ENCODE measurements around the gene ASIC4. TPM values are rescaled to one million over a fixed set of nuclear protein-coding genes. Genes with fewer than 3 reads are reported as not detected.

Gene ASIC4
- total RNA-seq, 1 experiment from 2014 or later, result not detected

DNA sequence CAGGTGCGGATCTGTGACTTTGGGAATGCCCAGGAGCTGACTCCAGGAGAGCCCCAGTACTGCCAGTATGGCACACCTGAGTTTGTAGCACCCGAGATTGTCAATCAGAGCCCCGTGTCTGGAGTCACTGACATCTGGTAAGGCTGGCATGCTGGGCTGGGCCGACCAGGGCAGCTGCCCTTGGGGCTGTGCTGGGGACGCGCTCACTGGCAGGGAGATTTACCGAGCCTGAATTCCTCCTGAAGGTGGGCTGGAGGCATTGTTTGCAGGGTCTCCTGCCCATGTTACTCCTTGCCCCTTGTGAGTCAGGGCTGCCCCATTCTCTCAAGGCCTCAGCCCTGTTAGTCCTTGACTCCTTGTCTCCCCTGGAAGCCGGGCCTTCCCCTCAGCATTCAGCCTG is 34.3 kb upstream of the ASIC4 start:
- no peak for DNase-seq (ENCODE audit: low read depth)

DNA sequence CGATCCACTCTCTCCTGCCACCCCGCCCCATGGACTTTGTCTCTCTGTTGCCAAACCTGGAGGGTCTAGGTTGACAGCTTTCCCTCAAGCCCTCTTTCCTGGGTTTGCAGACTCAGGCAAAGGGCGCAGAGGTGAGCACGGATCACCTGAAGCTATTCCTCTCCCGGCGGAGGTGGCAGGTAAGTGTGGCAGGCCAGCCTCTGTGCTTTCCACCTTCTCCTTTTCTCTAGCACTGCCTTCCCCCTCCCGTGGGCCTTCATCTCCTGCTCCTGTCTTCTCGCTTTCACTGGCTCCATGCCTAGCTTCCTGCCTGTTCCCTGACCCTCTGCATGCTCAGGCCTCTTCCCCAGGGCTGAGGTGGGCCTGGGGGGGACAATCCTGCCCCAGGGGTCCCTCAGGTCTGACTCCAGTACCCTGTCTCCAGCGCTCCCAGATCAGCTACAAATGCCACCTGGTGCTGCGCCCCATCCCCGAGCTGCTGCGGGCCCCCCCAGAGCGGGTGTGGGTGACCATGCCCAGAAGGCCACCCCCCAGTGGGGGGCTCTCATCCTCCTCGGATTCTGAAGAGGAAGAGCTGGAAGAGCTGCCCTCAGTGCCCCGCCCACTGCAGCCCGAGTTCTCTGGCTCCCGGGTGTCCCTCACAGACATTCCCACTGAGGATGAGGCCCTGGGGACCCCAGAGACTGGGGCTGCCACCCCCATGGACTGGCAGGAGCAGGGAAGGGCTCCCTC is 31.4 kb upstream of the ASIC4 start:
- DNase-seq (ENCODE audit: low read depth), result no peak

DNA sequence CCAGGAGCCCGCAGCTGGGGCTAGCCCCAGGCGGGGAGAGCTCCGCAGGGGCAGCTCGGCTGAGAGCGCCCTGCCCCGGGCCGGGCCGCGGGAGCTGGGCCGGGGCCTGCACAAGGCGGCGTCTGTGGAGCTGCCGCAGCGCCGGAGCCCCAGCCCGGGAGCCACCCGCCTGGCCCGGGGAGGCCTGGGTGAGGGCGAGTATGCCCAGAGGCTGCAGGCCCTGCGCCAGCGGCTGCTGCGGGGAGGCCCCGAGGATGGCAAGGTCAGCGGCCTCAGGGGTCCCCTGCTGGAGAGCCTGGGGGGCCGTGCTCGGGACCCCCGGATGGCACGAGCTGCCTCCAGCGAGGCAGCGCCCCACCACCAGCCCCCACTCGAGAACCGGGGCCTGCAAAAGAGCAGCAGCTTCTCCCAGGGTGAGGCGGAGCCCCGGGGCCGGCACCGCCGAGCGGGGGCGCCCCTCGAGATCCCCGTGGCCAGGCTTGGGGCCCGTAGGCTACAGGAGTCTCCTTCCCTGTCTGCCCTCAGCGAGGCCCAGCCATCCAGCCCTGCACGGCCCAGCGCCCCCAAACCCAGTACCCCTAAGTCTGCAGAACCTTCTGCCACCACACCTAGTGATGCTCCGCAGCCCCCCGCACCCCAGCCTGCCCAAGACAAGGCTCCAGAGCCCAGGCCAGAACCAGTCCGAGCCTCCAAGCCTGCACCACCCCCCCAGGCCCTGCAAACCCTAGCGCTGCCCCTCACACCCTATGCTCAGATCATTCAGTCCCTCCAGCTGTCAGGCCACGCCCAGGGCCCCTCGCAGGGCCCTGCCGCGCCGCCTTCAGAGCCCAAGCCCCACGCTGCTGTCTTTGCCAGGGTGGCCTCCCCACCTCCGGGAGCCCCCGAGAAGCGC is 30.6 kb upstream of the ASIC4 start:
- DNase-seq (ENCODE audit: low read depth), result no peak

DNA sequence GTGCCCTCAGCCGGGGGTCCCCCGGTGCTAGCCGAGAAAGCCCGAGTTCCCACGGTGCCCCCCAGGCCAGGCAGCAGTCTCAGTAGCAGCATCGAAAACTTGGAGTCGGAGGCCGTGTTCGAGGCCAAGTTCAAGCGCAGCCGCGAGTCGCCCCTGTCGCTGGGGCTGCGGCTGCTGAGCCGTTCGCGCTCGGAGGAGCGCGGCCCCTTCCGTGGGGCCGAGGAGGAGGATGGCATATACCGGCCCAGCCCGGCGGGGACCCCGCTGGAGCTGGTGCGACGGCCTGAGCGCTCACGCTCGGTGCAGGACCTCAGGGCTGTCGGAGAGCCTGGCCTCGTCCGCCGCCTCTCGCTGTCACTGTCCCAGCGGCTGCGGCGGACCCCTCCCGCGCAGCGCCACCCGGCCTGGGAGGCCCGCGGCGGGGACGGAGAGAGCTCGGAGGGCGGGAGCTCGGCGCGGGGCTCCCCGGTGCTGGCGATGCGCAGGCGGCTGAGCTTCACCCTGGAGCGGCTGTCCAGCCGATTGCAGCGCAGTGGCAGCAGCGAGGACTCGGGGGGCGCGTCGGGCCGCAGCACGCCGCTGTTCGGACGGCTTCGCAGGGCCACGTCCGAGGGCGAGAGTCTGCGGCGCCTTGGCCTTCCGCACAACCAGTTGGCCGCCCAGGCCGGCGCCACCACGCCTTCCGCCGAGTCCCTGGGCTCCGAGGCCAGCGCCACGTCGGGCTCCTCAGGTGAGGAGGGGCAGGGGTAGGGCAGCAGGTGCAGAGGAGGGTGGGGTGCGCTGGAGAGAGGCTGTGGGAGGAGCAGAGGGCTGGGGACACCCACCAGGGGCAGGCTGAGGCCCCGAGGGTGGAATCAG is 29.7 kb upstream of the ASIC4 start:
- DNase-seq (ENCODE audit: low read depth), result no peak

DNA sequence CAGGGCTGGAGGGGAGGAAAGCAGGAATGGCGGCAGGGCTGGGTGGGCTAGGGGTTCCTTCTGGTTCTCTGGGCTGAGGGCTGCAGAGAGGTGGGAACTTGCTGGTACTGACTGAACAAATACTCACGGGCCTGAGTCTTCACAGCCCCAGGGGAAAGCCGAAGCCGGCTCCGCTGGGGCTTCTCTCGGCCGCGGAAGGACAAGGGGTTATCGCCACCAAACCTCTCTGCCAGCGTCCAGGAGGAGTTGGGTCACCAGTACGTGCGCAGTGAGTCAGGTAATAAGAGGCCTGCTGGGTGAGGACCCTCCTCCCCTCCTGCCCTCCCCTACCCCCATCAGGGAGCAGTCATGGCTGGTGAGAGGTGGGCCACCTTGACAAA is 29.1 kb upstream of the ASIC4 start:
- no peak for DNase-seq (ENCODE audit: low read depth)

DNA sequence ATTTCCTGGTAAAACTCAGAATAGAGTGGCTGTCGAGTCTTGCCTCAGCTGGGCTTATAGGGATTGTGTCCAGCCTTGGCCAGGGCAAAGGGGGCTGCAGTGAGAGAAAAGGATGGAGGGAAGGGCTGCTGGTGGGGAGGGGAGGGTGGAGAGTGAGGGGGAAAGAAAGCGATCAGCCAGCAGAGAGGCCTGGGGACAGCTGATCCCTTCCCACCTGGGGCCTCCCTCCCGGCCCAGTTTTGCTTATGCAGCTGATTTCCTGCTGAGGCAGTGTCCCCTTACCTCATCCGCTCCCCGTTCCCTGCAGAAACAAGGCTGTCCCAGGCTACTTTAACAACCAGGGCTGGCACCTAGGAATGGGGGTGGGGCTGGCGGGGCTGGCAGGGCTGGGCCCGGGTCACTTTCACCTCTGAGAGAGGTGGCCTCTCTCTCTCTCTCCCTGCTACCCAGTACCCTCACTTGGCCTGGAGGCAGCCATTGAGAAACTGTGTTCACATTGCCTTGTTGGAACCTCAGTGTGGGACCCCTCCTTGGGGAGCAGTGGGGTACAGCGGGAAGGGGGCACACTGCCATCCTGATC is 27.8 kb upstream of the ASIC4 start:
- DNase-seq (ENCODE audit: low read depth), result no peak

DNA sequence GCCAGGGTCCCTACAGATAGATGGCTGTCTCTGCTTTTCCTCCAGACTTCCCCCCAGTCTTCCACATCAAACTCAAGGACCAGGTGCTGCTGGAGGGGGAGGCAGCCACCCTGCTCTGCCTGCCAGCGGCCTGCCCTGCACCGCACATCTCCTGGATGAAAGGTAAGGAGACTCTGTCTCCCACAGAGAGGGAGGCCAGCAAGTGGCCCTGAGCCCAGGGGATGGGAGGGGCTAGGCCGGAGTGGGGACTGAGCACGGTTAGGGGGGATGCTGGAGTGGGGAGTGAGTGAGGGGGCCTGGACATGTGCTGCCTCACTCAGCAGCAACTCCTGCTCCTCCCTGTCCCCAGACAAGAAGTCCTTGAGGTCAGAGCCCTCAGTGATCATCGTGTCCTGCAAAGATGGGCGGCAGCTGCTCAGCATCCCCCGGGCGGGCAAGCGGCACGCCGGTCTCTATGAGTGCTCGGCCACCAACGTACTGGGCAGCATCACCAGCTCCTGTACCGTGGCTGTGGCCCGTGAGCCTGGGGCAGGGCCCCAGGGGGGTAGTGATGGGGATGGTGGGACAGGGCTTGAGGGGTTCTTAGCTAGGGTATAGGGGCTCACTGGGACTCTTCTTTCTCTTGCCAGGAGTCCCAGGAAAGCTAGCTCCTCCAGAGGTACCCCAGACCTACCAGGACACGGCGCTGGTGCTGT is 26.0 kb upstream of the ASIC4 start:
- no peak for DNase-seq (ENCODE audit: low read depth)

DNA sequence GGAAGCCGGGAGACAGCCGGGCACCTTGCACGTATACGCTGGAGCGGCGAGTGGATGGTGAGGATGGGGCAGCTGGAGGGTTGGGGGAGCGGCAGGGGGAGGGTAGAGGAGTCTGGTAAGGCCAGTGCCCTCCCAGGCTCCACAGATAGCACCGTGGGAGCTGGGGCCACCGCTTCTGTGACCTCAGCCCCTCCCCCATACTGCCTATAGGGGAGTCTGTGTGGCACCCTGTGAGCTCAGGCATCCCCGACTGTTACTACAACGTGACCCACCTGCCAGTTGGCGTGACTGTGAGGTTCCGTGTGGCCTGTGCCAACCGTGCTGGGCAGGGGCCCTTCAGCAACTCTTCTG is 25.5 kb upstream of the ASIC4 start:
- no peak for DNase-seq (ENCODE audit: low read depth)

DNA sequence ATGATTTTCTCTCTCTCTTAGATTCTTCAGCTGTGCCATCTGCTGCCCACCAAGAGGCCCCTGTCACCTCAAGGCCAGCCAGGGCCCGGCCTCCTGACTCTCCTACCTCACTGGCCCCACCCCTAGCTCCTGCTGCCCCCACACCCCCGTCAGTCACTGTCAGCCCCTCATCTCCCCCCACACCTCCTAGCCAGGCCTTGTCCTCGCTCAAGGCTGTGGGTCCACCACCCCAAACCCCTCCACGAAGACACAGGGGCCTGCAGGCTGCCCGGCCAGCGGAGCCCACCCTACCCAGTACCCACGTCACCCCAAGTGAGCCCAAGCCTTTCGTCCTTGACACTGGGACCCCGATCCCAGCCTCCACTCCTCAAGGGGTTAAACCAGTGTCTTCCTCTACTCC is 25.0 kb upstream of the ASIC4 start:
- DNase-seq (ENCODE audit: low read depth), result no peak

DNA sequence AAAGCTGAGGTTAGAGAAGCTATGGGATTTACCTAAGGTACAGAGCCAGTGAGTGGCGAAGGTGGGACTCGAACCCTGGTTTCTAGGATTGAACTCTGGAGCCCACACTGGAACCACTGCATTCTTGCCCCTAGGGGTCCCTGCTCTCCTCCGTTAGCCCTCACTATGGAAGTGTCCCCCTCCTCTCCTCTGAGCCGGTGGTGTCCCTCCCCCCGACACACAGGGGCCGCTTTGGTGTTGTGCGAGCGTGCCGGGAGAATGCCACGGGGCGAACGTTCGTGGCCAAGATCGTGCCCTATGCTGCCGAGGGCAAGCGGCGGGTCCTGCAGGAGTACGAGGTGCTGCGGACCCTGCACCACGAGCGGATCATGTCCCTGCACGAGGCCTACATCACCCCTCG is 24.1 kb upstream of the ASIC4 start:
- no peak for DNase-seq (ENCODE audit: low read depth)

DNA sequence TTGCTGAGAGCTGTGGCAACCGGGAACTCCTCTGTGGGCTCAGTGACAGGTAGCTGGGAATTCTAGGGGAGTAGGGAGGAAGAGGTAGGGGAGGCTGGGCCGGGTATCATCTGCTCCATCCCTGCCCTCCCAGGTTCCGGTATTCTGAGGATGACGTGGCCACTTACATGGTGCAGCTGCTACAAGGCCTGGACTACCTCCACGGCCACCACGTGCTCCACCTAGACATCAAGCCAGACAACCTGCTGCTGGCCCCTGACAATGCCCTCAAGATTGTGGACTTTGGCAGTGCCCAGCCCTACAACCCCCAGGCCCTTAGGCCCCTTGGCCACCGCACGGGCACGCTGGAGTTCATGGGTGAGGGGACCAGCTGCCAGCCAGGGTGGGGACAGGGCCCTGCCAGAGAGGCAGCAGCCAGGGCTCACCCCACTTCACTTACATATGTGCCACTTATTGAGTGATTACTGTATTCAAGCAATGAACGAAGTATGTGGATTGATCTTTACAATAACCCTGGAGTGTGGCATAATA is 23.6 kb upstream of the ASIC4 start:
- DNase-seq (ENCODE audit: low read depth), result no peak

DNA sequence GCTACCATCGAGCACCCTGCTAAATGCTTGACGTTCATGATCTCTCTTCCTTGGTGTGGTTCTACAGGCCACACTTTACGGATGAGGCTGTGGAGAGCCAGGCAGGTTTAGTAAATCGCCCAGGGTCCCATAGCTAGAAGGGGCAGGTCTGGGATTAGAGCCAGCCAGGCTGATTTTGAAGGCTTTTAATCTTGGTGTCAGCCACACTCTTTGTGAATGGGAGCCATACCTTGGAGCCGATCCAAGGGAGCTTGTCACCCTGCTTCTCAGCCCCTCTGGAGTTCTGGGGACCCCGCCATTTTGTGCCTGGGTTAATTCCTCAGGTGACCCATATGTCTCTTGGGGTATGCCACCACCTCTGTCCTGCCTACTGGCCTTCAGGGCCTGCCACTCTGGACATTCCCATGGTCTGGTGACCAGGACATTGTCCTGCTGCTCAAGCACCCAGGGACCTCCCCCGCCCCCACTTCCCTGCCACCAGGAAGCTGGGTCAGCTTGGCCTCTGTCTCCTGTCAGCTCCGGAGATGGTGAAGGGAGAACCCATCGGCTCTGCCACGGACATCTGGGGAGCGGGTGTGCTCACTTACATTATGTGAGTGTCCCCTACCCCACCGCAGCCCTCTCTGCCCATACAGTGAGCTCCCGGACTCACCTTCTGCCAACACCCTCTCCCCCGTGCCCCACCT is 22.9 kb upstream of the ASIC4 start:
- no peak for DNase-seq (ENCODE audit: low read depth)

DNA sequence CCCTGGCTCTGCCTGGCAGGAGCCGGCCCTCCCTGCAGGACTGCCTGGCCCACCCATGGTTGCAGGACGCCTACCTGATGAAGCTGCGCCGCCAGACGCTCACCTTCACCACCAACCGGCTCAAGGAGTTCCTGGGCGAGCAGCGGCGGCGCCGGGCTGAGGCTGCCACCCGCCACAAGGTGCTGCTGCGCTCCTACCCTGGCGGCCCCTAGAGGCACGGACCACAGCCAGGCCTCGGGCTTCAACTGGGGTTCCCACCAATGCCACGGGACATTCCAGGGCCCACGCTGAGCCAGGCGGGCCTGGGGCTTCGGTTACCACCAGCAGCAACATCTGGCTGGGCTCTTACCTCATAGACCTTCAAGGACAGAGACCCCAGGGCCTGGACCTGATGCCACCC is 21.7 kb upstream of the ASIC4 start:
- no peak for DNase-seq (ENCODE audit: low read depth)

DNA sequence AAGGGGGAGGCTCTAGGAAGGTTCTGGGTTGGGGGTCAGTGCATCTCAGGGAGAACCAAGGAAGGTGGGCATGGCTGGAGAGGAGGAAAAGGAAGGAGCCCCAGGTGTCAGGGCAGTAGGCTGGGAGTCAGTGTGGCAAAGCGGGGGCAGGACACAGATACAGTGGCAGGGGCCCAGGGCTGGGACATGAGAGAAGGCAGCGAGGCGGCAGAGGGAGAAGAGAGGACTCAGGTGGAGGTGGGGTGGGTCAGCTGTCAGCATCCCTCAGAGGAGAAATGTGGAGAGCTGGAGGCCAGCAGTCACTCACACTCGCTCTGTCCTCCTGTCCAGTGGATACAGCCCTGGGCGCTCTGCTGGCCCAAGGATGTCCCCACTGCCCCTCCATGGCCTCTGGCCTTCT is 21.2 kb upstream of the ASIC4 start:
- no peak for DNase-seq (ENCODE audit: low read depth)

DNA sequence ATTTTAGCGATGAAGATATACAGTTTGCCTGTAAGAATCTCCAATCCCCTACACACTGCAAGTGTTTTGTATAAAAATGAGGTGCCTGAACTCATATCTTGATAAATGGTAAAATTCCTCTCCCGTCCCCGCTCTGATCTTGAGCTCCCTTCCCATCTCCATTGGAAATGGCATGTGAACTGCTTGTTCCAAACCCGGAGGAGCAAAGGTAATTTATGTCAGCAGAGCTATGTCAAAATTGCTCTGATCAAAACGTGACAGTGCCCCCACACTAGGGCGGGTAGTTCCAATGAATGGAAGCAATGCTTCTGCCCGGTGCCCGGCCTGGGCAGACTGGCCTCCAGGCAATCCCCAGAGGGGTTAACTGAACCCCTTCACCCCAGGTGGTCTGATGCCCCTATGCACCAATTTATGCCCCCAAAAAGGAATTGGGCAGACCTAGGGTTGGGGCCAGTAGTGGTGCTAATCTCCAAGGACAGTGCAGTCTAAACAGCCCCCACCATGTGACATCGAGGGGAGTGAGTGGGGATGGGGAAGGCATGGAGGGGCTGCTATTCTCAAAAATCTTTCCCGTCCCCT is 19.2 kb upstream of the ASIC4 start:
- no peak for DNase-seq (ENCODE audit: low read depth)

DNA sequence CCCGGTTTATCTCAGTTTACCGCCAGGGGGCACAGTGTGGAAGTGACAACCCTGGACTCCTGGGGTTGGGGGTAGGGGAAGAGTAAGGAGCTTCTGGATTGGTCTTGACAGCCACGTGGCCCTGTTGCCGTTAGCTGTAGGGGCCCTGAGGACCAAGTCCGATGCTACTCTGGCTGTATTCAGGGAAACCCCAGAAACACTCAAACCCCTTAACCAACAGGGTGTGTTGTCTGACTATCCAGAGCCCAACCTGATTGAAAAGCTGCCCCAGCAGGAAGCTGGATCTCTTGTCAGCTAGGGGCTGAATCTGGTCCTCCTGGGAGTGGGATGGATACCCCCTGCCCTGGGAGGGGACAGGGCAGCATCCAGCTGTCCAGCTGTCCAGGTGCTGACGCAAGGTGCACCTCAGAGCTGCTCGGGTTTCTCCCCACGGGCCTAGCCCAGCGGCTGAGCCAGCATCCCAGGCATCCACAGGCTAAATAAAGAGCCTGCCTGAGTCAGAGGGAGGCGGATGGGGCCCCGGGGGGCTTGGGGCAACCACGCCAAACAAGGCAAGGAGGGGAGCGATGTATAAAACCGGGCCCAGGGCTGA is 18.7 kb upstream of the ASIC4 start:
- peak; percentile 63 for DNase-seq (ENCODE audit: low read depth)

DNA sequence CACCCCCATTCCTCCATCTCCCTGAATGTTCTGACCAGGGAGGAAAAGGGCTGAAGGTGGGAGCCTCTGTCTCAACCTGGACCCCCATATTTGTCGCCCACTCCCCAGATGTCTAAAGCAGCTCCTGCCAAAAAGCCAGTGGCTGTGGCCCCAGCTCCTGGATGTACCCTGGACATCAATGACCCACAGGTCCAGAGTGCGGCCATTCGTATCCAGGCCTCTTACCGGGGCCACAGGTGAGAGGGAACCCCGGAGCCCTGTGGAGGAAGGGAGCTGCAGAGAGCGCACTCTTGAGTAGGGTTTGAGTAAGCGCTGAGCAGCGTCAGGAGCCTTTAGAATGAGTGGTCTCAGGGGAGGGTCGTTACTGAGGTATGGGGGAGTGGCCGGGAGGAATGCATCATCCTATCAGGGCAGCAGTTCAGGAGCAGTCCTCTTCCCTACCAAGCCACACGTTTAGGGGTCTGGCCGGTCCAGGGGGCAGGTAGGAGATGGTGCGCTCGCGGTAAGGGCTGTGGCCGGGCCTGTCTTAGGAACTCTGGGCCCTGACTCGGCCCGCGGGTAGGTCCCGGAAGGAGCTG is 17.9 kb upstream of the ASIC4 start:
- DNase-seq (ENCODE audit: low read depth), result no peak

DNA sequence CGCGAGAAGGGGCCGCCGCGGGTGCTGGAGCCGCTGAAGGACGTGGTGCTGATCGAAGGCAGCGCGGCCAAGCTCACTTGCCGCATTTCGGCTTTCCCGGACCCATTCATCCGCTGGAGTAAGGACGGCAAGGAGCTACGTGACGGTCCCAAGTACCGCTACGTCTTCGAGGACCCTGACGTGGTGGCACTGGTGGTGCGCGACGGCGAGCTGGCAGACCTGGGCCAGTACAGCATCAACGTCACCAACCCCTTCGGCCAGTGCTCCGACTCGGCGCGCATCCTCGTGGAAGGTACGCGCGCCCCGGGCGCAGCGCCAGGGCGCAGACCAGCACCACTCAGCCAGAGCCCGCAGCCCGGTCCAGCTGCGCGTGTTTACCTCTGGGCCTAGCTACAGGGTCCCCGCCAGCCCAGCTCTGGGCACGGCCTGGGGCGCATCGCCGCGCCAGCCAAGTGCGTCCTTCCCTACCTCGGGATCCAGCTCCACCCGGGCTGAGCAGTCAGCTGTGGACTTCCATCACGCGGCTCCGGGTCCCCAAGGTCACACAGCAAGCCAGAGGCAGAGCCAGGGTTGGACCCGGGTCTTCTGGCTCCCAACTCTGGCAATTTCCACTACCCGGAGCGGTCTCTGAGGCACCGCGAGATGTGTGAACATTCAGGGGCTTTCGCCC is 17.3 kb upstream of the ASIC4 start:
- DNase-seq (ENCODE audit: low read depth), result no peak

Data from HT1080 (cell line).